CD4-positive, alpha-beta T cell treated with Interleukin-12 subunit alpha and Interleukin-12 subunit beta, for 1 hour (primary cell): ENCODE results near the gene SUMO3.
"Not testable (repeated sequence)": the region's sequence is repeated elsewhere in the genome, so short reads cannot be mapped to it uniquely, and the experiment has no call there.

Experiments used
- DNase-seq: peaks from one replicate; pipeline ENCODE4 v3.0.0-alpha.2; 2020

Gene SUMO3

DNA sequence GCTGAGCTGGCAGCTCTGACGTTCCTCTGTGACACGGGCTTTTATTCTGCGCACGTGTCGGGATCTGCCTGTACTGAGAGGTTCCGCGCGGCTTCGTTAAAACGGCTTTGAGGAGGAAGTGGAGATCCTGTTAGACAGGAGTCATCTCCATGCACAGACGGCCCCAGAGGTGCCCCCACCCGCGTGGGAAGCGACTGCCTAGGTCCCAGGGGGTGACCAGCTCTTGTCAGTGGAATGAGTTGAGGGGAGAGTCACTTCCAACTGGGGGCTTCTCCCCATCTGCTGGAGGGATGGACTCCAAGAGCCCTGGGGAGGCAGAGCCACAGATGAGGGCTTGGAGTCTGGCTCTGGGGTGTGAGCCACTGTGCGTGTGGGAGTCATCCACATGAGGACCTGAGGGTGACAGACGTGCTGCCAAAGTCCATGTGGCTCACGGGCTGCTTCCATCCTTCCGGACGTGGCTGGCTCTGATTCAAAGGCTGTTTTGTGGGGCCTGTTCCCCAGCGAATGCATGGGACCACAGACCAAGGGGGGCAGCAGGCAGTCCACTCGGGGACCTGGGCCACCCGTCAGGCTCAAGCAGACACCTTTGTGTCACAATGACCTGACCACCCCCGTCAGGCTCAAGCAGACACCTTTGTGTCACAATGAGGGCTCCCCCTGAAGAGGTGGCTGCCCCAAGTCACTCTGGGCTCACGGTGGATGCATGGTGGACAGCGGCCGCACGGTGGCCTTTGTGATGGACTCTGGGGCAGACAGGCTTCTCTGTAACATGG lies 28.8 kb upstream of the SUMO3 start:
- DNase-seq: peak; percentile 40

DNA sequence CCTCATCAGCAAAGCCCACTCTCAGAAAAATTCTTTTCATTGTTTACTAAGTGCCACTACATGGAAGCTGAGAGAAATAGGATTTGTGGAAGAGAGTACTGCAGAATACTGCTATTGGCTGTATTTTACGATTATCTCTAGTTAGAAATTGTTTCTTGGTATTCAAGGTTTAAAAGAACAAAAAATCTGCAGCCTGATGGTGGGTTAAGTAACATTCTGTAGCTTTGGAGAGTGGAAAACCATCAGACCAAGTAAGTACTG lies 28.3 kb upstream of the SUMO3 start:
- no peak for DNase-seq

DNA sequence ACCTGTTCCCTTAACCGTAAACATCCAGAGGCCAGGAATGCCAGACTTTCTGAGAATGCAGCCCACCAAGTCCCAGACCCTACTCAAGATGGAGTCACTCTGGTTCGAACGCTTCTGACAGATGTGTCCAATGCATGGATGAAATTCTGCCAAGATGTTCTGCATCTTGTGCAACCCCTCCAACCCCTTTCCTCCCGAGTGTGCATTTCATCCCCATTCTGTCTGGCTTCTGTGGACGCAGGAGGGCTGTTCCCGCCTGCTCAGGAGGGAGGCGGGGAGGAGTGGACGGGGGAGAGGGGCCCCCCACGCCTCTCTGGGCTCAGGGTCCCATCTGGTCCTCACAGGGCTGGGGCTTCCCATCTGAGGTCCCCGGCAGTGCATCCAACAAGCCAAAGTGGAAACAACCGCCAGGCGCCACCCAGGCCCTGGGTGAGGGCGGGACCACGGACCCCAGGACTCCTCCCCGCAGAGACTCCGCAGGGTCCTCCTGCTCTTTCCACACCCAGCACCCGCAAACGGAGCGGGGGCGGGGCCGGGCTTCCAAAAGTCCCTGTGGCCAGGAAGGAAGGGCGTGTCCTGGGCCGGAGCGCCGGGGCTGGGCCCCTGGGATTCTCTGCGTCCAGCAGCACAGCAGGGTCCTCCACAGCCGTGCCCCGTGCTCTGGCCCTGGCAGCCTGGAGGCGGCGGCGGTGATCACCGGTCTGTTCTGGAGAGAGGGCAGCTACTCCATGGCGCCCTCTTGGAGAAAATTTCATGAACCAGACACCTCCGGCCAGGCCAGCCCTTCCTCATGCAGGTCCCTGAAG lies 27.8 kb upstream of the SUMO3 start:
- peak; percentile 52 for DNase-seq

DNA sequence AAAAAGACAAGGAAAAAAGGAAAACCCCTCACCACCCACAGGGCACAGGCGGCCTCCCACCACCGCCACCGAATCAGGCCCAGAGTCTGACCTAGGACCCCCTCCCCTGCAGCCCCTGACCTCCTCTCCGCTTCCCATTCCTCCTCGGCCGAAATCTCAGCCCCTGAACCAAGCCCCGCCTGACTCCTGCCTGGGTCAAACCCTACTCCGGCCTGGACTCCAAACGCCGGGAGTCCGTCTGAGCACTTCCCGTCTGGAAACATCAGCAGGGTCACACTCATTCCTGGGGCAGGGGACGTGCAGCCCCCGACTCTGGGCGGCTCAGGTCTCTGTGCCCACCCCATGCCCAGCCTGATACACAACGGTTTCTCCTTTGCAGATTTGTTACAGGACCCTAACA lies 26.4 kb upstream of the SUMO3 start:
- no peak for DNase-seq

DNA sequence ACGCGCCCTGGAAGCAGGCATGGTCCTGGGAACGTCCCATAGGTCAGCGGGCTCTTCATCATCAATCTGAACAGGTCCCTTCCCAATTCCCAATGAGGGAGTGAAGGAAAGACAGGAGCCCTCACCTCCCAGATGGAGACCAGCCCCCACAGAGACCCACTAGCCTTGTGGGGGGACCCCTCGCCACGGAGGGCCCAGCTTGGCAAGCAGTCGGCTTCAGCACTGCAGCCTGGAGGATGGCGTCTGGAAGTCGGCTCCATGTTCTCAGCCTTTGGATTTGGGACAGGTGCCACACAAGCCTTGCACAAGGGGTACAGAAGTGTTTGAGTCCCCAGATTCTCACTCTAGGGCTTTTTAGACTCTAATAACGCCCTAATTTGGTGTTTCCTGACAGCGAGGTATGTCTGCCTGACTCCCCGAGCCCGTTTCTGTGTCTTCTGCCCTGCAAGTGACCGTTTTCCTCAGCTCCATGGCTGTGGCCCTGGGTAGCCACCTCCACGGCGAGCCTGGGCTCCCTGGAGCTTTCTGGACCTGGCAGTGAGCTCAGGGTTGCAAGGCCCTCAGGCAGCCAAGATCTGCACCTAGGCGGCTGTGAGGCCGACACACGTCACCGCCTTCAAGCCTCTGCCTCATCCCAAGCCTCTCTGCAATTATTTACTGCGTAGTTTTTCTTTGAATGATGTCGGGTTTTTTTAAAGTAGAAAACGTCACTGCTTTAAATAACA lies 25.0 kb upstream of the SUMO3 start:
- no peak for DNase-seq

DNA sequence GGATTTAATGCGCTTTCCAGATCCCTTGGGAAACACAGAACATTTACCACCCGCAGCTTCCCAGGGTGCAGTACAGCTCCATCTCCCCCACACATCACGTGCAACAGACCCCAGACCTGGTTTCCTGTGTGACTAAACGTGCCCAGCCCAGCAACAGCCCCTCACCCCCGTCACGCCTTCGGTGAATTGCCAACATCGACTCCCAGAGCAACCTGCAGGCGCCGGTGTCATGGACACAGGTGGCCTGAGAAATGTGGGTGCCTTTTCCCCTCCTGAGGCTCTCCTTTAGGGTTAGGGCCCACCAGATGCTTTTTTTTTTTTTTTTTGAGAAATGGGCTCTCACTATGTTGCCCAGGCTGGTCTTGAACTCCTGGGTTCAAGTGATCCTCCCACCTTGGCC lies 24.2 kb upstream of the SUMO3 start:
- DNase-seq: no peak

DNA sequence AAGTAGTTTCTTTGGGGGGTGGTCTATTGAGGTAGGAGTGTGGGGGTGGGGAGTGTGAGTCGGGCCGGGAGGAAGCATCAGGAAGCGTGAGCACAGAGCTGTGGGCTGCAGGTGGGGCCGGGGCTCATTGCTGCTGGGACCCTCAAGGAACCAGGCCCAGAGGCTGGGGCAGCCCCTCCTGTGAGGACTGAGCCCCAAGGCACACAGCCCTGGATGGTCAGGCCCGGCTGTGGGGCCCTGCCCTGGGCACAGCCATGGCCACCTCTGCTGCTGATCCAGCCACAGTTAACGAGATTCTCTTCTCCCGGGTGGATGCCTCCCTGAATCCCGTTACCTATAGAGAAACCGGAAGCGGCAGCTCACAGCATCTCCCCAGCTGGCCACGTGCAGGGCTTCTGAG lies 22.9 kb upstream of the SUMO3 start:
- no peak for DNase-seq

DNA sequence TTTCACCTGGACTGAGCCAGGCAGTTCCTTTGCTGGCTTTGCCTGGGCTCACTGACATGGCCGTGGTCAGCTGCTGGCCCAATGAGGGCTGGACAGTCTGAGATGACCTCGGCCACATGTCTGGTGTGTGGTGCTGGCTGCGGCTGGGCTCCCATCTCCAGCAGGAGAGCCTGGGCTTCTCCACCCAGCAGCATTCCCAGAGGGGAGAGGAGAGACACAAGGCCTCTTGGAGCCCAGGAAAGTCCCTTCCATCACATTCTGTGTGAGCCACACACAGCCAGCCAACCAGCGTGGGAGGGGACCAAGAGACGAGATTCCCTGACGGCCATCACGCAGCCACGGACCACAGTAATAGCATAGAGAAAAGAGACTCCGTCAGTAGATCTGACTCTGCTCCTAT lies 21.1 kb upstream of the SUMO3 start:
- DNase-seq: no peak

DNA sequence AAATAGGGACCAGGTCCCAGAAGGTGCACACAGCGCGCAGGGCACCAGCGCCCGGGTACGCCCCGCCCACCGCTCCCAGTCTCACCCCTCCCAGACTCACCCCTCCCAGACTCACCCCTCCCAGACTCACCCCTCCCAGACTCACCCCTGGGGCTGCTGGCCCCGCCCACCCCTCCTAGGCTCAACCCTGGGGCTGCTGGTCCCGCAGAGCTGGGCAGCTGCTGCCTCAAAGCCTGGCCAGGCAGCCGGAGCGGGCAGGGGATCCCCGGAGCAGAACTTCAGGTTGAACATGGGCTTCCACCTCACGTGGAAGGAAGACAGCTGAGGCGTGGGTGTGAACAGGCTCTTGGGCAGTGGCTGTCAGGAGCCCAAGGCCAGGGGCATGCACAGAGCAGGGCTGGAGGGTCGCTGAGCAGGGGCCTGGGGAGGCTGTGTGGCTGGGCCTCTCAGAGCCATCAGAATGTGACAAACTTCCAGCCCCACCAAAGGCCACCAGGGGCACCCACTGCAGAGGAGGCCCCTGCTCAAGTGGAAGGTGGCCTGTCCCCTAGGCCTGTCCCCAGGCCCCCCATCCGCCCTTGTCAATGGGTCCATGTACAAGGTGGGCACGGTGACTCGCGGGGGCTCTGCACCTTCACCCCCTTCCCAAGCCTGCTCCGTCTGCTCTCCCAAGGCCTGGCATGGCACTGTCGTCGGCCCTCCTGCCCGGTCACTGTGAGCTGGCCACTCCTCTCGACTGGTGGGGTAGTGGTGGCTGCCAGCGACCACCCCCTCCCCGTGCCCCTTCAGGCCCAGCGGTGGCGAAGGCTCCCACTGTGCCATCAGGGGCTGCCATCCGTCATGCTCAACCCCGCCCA lies 20.4 kb upstream of the SUMO3 start:
- DNase-seq: no peak

DNA sequence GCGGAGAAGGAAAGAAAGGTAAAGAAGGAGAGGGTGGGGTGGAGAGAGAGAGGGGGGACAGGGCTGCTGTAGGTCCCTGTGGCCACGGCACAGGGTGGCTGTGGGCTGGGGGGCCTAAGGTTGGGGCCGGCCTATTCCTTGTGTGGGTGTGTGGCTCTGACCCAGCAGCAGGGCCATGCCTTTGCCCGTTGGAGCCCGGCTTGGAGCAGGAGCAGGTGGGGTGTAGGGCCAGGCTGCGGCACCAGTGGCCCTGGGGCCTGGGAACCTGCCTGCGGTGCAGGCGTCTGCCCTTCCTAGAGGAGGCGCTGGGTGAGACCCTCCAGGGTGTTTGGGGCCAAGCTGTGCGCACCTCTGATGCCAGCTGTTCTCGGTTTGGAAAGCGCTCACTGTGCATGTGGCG lies 19.7 kb upstream of the SUMO3 start:
- DNase-seq: no peak

DNA sequence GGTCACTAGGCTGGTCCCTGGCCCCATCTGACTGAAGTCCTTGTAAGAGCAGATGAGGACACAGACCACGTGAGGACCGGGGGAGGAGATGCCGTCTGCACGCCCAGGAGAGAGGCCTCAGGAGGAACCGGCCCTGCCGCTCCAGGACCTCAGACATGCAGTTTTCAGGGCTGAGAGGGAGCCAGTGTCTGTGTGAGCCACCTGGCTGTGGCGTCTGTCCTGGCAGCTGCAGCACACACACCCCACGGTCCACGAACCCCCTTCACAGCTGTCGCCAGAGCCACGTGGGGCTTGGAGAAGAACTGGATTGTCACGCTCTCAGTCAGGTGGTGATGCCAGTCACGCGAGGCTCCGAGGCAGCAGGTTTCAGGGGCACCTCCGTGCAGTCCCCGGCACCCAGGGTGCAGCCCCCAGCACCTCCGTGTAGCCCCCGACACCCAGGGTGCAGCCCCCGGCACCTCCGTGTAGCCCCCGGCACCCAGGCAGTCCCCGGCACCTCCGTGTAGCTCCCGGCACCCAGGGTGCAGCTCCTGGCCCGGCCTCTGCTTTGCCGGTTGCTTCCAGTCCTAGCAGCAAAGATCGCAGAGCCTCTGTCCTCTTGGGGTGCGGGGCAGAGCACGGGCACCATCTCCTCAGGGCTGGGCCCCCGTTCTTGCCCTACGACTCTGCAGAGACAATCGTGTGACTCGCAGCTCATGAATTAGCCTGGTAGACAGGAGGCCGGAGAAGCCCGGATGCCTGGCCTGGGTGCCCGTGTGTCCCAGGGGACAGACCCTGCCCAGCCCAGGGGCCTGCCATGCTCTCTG lies 19.0 kb upstream of the SUMO3 start:
- DNase-seq: no peak

DNA sequence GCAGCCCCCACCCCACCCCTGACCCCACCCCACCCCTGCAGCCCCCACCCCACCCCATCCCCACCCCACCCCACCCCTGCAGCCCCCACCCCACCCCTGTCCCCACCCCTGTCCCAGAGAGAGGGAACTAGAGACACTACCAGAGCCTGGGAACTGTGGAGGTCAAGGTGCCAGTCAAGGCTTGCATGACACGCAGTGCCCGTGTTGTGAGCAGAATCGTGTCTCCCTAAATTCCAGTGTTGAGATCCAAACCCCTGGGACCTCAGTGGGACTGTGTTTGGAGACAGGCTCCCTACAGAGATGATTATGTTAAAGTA lies 18.4 kb upstream of the SUMO3 start:
- DNase-seq: no peak

DNA sequence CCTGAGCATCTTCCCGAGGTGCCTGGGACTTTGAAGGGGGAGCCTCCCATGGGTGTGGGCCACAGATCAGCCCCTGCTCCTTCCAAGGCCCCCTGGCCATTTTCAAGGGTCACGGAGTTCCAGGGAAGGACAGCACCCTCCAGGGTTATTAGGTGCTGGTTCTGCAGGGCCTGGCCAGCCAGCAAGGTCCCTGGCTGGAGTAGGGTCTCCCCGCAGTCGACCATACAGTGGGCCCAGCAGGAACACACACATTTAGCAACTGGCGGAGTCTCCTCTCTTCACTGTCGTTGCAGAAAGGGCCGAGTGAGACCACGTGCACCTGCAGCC lies 17.7 kb upstream of the SUMO3 start:
- no peak for DNase-seq

DNA sequence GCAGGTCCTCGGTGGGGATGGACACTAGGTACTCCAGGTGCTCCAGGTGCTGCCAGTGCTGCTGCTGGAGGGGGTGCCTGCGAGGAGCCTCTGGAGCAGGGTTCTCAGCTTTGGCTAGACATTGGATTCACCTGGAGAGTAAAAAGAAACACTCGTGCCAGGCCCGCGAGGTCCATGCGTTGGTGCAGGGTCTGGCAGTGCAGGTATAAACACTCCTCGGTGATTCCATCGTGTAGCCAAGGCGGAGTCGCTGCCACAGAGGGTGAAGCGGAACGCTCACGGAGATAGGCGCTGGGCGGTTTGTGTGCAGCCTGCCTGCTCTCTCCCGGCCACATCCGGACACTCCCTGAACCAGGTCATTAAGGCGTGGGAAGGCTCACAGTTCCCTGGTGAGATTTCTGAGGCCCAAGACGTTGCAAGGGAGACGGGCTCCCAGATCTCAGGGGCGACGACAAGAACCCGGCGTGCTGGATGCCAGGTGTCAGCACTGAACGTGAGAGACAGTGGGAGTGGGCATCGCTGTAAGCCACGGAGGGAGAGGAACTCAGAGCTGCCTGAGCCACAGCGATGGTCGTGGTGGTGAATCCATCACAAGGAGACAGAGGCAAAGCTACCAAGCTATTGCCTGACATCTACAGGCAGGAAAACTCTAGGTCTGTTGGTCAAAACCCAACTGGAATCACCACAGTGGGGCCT lies 17.2 kb upstream of the SUMO3 start:
- no peak for DNase-seq

DNA sequence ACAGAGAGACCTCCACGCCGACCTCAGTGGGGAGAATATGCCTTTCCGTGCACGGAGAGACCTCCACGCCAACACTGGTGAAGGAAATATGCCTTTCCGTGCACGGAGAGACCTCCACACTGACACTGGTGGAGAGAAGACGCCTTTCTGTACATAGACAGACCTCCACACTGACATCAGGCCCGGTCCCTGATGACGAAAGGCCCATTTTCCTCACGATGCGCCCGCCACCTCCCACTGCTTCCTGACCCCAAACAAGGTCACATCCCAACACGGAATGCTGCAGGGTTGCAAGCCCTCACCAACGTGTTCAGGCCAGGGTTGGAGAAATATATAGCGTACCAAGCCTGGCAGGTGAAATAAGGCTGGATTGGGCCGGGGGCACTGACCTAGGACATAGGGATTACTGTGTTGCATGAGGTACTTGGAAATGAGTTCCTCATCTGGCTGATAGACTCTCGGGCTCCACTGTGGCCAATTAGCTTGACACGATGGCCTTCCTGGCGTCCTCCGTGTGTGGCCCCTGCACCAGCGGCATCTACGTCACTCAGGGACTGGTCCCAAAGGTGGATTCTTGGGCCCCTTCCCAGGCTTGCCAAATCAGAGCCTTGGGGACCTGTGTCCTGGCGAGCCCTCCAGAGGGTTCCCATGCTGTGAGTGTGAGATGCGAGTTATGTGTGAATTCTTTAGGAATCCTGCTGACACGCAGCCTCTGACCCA lies 16.5 kb upstream of the SUMO3 start:
- no peak for DNase-seq

DNA sequence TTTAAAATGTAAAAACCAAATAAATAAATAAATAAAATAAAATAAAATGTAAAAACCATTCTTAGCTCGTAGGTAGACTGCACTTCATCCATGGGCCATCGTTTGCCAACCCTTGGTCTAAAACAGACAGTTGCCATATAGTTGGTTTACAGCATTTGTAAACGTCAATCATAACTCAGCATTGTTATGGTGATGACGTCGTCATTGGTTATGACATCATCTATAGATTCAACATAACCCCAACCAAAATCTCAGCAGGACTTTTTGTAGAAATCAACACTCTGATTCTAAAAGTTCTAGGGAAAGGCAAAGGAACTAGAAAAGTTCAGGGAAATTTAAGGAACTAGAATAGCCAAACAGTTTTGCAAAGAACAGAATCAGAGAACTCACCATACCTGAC lies 15.8 kb upstream of the SUMO3 start:
- no peak for DNase-seq

DNA sequence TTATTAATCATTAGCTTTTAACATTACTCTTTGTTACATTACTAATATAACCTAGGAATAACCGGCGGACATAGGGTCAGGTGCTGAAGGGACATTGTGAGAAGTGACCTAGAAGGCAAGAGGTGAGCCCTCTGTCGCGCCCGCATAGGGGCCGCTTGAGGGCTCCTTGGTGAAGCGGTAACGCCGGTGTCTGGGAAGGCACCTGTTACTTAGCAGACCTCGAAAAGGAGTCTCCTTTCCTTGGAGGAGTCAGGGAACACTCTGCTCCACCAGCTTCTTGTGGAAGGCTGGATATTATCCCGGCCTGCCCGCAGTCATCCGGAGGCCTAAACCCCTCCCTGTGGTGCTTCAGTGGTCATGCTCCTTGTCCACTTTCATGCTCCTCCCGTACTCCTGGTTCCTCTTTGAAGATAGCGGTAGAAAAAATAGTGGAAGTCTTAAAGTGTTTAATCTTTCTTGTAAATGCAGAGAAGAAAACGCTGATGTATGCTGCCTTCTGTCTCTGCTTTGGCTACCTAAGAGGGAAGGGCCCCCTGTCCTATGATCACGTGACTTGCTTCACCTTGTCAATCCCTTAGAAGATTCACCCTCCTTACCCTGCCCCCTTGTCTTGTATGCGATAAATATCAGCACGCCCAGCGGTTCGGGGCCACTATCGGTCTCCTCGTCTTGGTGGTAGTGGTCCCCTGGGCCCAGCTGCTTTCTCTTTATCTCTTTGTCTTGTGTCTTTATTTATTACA lies 14.8 kb upstream of the SUMO3 start:
- not testable (repeated sequence) for DNase-seq

DNA sequence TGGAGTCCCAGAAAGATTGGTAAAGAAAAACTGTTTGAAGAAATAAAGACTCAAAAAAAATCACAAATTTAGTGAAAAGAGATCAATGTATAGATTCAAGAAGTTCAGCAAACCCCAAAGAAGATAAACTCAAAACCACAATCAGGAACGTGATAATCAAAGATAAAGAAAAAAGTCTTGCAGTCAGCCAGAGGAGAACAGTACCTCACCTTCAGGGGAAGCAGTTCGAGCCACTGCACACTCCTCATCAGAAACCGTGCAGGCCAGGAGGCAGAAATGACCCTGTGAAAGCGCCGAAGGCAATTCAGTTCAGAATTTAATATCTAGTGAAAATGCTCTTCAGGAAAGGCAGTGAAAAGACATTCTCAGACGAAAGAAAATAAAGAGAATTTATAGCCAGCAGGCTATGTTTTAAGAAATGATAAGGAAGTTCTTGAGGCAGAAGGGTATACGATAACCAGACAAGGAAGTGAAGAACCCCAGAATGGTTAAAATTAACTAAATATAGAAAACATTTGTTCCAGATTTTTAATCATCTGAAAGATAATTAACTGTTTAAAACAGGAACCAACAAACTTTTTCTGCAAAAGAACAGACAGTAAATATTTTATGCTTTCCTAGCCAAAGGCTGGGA lies 13.5 kb upstream of the SUMO3 start:
- no peak for DNase-seq

DNA sequence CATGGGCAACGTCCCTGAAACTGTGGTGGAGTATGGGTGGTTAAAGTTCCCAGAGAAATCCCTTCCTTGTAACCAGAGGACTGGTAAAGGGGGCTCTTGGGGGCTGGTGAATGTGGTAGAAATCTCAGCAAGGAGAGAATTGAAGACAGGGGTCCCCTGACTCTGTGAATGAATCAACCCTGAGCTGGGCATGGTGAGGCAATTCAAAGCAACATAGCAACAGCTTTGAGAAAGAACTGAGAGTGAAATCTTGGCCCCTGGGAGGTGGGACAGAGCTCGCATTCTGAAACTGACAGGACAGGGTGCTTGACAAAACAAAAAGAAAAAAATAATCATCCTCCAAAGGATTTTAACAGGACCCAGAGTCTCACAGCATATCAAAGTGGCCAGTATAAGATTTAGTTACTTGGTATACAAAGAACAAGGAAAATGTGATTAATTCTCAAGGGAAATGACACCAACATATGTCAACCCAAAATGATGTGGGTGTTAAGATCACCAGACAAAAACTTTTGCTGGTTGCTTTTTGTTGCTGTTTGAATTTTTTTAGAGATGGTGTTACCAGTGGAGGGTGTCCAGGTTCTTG lies 11.7 kb upstream of the SUMO3 start:
- no peak for DNase-seq
